ENCODE measurements around the gene ARFGEF2.

ARFGEF2 gene

DNA sequence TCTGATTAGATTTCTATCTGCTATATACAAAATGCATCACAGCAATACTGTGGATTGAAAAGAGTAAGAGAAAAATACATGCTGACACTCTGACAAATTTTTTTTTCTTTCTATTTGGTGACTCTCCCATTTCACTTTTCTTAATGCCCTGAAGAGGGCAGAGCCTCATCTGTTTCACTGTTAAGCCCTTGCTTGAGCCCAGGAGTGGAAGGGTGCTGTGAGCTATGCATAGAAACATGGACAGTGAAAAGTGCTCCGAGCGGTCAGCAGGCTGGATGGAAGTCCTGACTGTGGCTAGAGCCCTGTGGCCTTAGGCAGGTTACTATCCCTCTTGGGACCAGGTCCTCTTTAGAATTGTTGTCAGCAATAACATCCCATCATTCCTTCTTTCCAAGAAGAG lies 107.2 kb downstream of the ARFGEF2 start:
- ChIA-PET POLR2A (interaction anchor here (0.6 to 1.1 kb wide), 2 partner anchors 9 to 159 kb away, joined by 3 to 4 read pairs; partner anchors contain the start of gene STAU1), CTCF (interaction anchor here (1.0 to 3.7 kb wide), 4 partner anchors 9 to 187 kb away, joined by 3 to 20 read pairs (median 9); no protein-coding TSS in a partner anchor)
- DNase-seq (ENCODE audit: low read depth, low spot score): no peak
- TF ChIP-seq, protein P1, sequence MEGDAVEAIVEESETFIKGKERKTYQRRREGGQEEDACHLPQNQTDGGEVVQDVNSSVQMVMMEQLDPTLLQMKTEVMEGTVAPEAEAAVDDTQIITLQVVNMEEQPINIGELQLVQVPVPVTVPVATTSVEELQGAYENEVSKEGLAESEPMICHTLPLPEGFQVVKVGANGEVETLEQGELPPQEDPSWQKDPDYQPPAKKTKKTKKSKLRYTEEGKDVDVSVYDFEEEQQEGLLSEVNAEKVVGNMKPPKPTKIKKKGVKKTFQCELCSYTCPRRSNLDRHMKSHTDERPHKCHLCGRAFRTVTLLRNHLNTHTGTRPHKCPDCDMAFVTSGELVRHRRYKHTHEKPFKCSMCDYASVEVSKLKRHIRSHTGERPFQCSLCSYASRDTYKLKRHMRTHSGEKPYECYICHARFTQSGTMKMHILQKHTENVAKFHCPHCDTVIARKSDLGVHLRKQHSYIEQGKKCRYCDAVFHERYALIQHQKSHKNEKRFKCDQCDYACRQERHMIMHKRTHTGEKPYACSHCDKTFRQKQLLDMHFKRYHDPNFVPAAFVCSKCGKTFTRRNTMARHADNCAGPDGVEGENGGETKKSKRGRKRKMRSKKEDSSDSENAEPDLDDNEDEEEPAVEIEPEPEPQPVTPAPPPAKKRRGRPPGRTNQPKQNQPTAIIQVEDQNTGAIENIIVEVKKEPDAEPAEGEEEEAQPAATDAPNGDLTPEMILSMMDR (IDR thresholded peaks at IDR 0.05; ENCODE audit: insufficient read depth, low read length, missing control alignments): no peak
- no peak overlapping the region for H3K4me3 ChIP-seq (ENCODE audit: low read depth, low read length)

DNA sequence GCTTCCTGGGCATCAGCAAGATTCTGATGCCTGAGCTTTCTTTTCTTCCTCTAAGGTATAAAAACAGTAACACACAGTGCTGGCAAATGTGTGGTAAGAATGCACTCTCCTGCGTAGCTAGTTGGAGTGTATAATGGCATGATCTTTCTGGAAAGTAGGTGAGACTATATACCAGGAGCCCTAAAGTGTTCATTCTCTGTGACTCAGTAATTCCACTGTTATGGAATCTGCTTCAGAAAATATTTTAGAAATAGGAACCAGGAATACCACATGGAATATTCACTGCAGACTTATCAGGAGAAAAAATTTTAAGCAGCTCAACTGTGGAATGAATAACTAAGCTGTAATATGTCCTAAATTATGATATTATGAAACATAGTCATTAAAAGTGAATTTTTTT lies 107.7 kb downstream of the ARFGEF2 start:
- no peak overlapping the region for H3K4me3 ChIP-seq (ENCODE audit: low read depth, low read length)
- TF ChIP-seq, protein P1 (IDR thresholded peaks at IDR 0.05; ENCODE audit: insufficient read depth, low read length, missing control alignments): no peak
- DNase-seq (ENCODE audit: low read depth, low spot score): peak; percentile 28
- POLR2A ChIA-PET: interaction anchor here (0.6 to 1.1 kb wide), 3 partner anchors 10 to 983 kb away, joined by 3 to 4 read pairs (median 3); partner anchors contain the start of gene STAU1
- CTCF ChIA-PET: interaction anchor here (0.7 to 3.7 kb wide), 6 partner anchors 9 to 187 kb away, joined by 3 to 20 read pairs (median 4); no protein-coding TSS in a partner anchor

- TF ChIP-seq, protein P1 (IDR thresholded peaks at IDR 0.05; ENCODE audit: insufficient read depth, low read length, missing control alignments): no peak
- no peak overlapping the region for H3K4me3 ChIP-seq (ENCODE audit: low read depth, low read length)
- no peak for DNase-seq (ENCODE audit: low read depth, low spot score)
- CTCF ChIA-PET: interaction anchor here (1.6 kb wide), 1 partner anchor 373 kb away, joined by 3 read pairs; no protein-coding TSS in a partner anchor
- POLR2A ChIA-PET: no interaction called here
Observed at GRCh38 chr20:49030954-49031619, 109.6 kb downstream of the ARFGEF2 start.

DNA sequence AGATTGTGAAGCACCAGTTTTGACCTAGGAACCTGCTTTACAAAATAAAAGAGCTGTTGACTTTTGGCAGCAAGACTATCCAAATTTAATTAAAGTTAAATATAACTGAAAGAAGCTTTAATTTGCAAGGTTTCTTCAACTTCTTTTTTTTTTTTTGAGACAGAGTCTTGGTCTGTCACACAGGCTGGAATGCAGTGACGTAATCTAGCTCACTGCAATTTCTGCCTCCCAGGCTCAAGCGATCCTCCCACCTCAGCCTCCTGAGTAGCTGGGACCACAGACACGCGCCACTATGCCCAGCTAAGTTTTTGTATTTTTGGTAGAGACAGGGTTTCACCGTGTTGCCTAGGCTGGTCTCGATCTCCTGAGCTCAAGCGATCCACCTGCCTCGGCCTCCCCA lies 110.9 kb downstream of the ARFGEF2 start:
- ChIA-PET CTCF (interaction anchor here (1.6 kb wide), 1 partner anchor 375 kb away, joined by 3 read pairs; no protein-coding TSS in a partner anchor), POLR2A (interaction anchor here (0.6 kb wide), 1 partner anchor 79 kb away, joined by 3 read pairs; no protein-coding TSS in a partner anchor)
- no peak overlapping the region for H3K4me3 ChIP-seq (ENCODE audit: low read depth, low read length)
- TF ChIP-seq, protein P1 (IDR thresholded peaks at IDR 0.05; ENCODE audit: insufficient read depth, low read length, missing control alignments): no peak
- no peak for DNase-seq (ENCODE audit: low read depth, low spot score)

DNA sequence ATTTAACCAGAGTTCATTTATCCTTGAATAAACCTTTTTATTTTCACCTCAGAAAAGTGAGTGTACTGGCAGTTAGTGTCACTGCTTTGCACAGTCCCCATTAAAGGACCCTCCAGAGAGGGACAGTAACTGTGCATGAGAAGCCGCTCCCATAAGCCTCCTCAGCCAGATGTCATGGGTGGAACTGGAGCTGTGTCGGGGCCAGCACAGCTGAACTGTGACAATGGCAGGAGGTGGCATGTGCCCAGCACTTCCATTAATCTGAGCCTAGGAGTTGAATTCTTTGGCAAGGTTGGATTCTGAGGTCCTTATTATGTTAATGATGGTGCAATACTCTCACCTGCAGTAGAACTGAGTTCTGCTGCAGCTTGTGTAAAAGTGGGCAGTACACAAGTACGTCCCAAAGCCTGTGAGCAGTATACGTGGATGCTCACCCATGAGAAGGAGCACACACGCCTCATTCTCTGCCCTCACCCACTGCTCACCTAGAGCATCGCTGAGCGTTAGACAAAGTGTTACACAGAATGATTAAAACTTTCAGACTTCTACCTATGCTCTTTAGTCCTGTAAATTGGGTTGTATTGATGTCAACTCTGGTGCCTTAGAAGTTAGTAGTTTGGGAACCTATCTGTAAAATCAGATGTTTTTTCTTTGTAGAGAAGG lies 112.7 kb downstream of the ARFGEF2 start:
- CTCF ChIA-PET: interaction anchor here (1.5 kb wide), 1 partner anchor 22 kb away, joined by 3 read pairs; no protein-coding TSS in a partner anchor
- no peak for DNase-seq (ENCODE audit: low read depth, low spot score)
- POLR2A ChIA-PET: no interaction called here
- H3K4me3 ChIP-seq (ENCODE audit: low read depth, low read length): no peak overlapping the region
- TF ChIP-seq, protein P1 (IDR thresholded peaks at IDR 0.05; ENCODE audit: insufficient read depth, low read length, missing control alignments): no peak

DNA sequence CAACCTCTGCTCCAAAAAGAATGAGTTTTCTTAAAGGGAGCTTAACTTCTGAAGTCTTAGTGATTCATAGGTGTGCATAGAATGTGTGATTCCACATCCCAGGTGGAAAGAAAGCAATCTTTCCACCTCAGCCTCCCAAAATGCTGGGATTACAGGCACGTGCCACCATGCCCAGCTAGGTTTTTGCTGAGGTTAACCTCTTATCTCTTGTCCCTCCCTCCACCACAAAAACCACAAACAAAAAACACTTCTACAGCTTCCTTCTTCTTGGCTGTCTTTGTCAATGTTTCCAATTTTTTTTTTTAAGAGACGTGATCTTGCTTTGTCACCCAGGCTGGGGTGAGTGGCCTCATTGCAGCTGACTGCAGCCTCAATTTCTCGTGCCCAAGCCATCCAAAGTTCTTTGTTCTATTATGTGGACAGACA lies 116.5 kb downstream of the ARFGEF2 start:
- DNase-seq (ENCODE audit: low read depth, low spot score): no peak
- ChIA-PET CTCF (interaction anchor here (0.9 kb wide), 2 partner anchors 9 kb away, joined by 3 read pairs; no protein-coding TSS in a partner anchor), POLR2A (no interaction called here)

More for the DNA sequence above, 116.5 kb downstream of the ARFGEF2 start:
- no peak overlapping the region for H3K4me3 ChIP-seq (ENCODE audit: low read depth, low read length)
- TF ChIP-seq, protein P1 (IDR thresholded peaks at IDR 0.05; ENCODE audit: insufficient read depth, low read length, missing control alignments): no peak
